ENCODE measurements around the gene LCP2. TPM values are rescaled to one million over a fixed set of nuclear protein-coding genes. Genes with fewer than 3 reads are reported as not detected.
A peak's percentile ranks its signal among the peaks of the same experiment; 100 is the strongest.

The LCP2 gene
- total RNA-seq, 1 donor from 2014 or later: 25.5 TPM

- Histone ChIP-seq H3K9me3 (no peaks in the 10 kb centered on the region), H3K27me3 (no peaks in the 10 kb centered on the region), H3K4me1 (no peaks in the 10 kb centered on the region), H3K27ac (no peak overlapping the region), H3K4me3 (no peak overlapping the region), H3K36me3 (no peaks in the 10 kb centered on the region)
- intact Hi-C loops (cut with DNase I): no loop called here
- TF ChIP-seq CTCF (IDR thresholded peaks at IDR 0.05) (no peak), POLR2A (IDR thresholded peaks at IDR 0.05) (no peak), POLR2AphosphoS5 (IDR thresholded peaks at IDR 0.05; ENCODE audit: insufficient read depth in 1 of 2, low read depth in 1 of 2) (no peak)
- no peak for DNase-seq (ENCODE audit: extremely low spot score in 2 of 2)
Measured at GRCh38 chr5:170233358-170233892, 64.2 kb downstream of the LCP2 start.

GRCh38 chr5:170232786-170233185, 64.8 kb downstream of the LCP2 start, which contains the start of gene C5orf58:
Gene C5orf58, plus strand, starts transcription at chr5:170232985. Its CDS starts 1,992 bp downstream, at chr5:170234977.
- no peak within 1 kb of the TSS for H3K4me3 ChIP-seq
- H3K36me3 ChIP-seq: no peaks in the 10 kb centered on the region
- H3K4me1 ChIP-seq: no peaks in the 10 kb centered on the region
- no peaks in the 10 kb centered on the region for H3K9me3 ChIP-seq
- H3K27ac ChIP-seq: no peak within 1 kb of the TSS
- TF ChIP-seq POLR2AphosphoS5 (IDR thresholded peaks at IDR 0.05; ENCODE audit: insufficient read depth in 1 of 2, low read depth in 1 of 2): no peak
- no peak for TF ChIP-seq POLR2A (IDR thresholded peaks at IDR 0.05)
- no peak for TF ChIP-seq CTCF (IDR thresholded peaks at IDR 0.05)
- H3K27me3 ChIP-seq: no peaks in the 10 kb centered on the region
- intact Hi-C loops (cut with DNase I): no loop called here
- no peak for DNase-seq (ENCODE audit: extremely low spot score in 2 of 2)

- Histone ChIP-seq H3K27ac (no peak overlapping the region), H3K36me3 (no peaks in the 10 kb centered on the region), H3K4me3 (no peak overlapping the region), H3K4me1 (no peaks in the 10 kb centered on the region), H3K9me3 (no peaks in the 10 kb centered on the region), H3K27me3 (no peaks in the 10 kb centered on the region)
- no peak for DNase-seq (ENCODE audit: extremely low spot score in 2 of 2)
- TF ChIP-seq POLR2AphosphoS5 (IDR thresholded peaks at IDR 0.05; ENCODE audit: insufficient read depth in 1 of 2, low read depth in 1 of 2) (no peak), CTCF (IDR thresholded peaks at IDR 0.05) (no peak), POLR2A (IDR thresholded peaks at IDR 0.05) (no peak)
- intact Hi-C loops (cut with DNase I): loop anchor here (5.0 to 10.0 kb wide), 3 partner anchors 38 to 196 kb away; no protein-coding TSS in a partner anchor
Measured at GRCh38 chr5:170228762-170229435, 68.7 kb downstream of the LCP2 start.

- Histone ChIP-seq H3K27ac (peak overlapping the region; percentile 14), H3K27me3 (no peaks in the 10 kb centered on the region), H3K4me1 (no peaks in the 10 kb centered on the region), H3K9me3 (no peaks in the 10 kb centered on the region), H3K4me3 (no peak overlapping the region), H3K36me3 (no peaks in the 10 kb centered on the region)
- DNase-seq (ENCODE audit: extremely low spot score in 2 of 2): no peak
- no peak for TF ChIP-seq POLR2AphosphoS5 (IDR thresholded peaks at IDR 0.05; ENCODE audit: insufficient read depth in 1 of 2, low read depth in 1 of 2)
- no peak for TF ChIP-seq POLR2A (IDR thresholded peaks at IDR 0.05)
- TF ChIP-seq CTCF (IDR thresholded peaks at IDR 0.05): no peak
- intact Hi-C loops (cut with DNase I): loop anchor here (5.0 to 10.0 kb wide), 3 partner anchors 41 to 198 kb away; no protein-coding TSS in a partner anchor
Measured at GRCh38 chr5:170226661-170227060, 70.9 kb downstream of the LCP2 start.

- H3K27ac ChIP-seq: no peak overlapping the region
Measured at GRCh38 chr5:170226129-170226615, 71.4 kb downstream of the LCP2 start.

More at GRCh38 chr5:170226129-170226615, 71.4 kb downstream of the LCP2 start:
- no peaks in the 10 kb centered on the region for H3K4me1 ChIP-seq
- no peaks in the 10 kb centered on the region for H3K36me3 ChIP-seq
- H3K9me3 ChIP-seq: no peaks in the 10 kb centered on the region
- no peak overlapping the region for H3K4me3 ChIP-seq
- DNase-seq (ENCODE audit: extremely low spot score in 2 of 2): no peak
- H3K27me3 ChIP-seq: no peaks in the 10 kb centered on the region
- intact Hi-C loops (cut with DNase I): loop anchor here (5.0 to 10.0 kb wide), 3 partner anchors 41 to 199 kb away; no protein-coding TSS in a partner anchor
- TF ChIP-seq CTCF (IDR thresholded peaks at IDR 0.05) (no peak), POLR2AphosphoS5 (IDR thresholded peaks at IDR 0.05; ENCODE audit: insufficient read depth in 1 of 2, low read depth in 1 of 2) (no peak), POLR2A (IDR thresholded peaks at IDR 0.05) (no peak)
